ENCODE measurements around the gene CADM2.

CADM2 gene

DNA sequence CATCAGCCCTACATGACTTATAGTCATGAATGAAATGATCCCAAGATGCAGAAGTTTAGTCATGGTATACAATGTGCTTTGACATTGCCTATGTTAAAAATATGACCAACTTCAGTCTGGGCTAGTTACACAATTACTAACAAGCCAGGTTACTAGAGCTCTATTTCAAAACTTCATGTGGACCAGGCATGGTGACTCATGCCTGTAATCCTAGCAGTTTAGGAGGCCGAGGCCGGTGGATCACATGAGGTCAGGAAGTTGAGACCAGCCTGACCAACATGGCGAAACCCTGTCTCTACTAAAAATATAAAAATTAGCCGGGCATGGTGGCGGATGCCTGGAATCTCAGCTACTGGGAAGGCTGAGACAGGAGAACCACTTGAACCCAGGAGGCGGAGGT is 613.0 kb downstream of the CADM2 start:
- DNase-seq (ENCODE audit: low read depth, low spot score), result no peak

DNA sequence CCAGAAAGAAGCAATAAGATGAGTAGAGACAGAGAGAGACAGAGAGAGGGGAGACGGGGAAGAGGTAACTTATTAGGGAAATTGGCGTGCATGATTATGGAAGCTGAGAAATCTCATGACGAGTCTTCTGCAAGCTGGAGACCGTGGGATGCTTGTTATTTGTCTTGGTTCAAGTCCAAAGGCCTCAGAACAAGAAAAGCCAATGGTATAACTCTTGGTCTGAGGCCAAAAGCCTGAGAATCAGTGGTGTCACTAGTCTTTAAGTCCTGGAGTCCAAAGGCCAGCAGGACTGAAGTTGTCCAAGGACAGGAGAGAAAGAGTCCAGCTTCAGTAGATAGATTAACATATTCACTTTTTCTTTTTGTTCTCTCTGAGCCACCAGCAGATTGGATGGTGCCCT is 613.6 kb downstream of the CADM2 start:
- peak; percentile 41 for DNase-seq (ENCODE audit: low read depth, low spot score)

DNA sequence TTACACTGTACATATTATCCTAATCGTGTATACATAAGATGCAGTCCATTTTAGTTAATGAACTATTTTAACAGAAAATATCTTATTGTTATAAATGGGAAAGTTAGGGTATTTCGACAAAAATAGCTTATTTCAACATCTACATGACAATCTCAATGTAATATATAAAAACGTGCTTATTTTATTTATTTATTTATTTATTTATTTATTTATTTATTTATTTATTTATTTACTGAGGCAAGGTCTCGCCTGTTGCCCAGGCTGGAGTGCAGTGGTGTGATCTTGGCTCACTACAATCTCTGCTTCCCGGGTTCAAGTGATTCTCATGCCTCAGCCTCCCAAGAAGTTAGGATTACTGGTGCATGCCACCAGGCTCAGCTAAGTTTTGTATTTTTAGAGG is 614.2 kb downstream of the CADM2 start:
- DNase-seq (ENCODE audit: low read depth, low spot score), result no peak

DNA sequence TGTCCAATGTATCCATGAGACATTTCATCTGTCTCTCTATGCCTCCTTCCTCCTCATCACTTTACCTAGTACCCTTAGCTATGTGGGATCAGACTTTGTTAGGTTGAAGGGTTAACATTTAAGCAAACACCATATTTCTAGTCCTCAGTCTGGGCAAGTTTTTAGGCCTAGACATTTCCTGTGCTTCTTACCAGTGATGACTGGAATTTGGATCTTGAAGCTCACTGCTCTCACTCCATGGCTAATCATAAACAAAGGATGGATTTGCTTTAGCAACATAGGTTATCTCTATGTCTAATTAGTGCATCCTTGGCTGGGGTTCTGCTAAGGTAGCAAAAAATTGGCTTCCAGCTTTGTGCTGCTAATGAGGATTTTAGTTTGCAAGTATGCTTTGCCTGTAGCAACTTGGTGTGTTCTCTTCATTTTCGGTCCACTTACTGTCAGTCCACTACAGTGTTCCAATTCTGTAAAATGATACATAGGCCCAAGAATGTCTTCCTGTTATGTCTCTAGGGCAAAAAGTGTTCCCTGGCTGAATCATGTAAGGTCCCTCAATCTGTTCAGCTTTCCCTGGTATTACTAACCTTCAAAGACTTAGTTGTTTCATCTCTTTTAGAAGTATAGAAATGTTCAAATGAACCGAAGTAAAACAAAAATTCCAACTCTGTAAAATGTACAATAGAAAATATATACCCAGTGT is 615.4 kb downstream of the CADM2 start:
- no peak for DNase-seq (ENCODE audit: low read depth, low spot score)

- peak; percentile 41 for DNase-seq (ENCODE audit: low read depth, low spot score)
Measured at GRCh38 chr3:85576091-85576690, 617.4 kb downstream of the CADM2 start.

DNA sequence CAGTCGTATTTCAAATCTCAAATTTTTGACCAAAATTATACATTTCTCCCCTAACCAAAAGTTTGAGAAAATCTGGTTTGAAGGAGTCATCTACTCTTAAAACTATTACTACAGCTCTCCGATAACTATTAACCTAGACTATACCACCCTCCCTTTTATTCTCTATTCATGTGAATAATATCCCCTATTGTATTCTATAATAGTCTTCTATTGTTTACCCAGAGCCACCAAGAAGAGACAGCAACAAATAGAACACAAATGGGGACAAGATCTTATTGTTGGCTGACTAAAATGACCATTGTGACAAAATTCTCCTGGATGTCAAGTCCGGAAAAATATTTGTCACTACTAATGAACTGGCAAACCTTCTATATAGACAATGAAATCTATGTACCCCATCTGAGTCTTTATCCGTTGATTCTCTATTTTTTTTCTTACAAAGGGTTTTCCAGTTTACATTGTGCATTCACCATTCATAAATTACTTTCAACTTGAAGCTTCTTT is 618.0 kb downstream of the CADM2 start:
- no peak for DNase-seq (ENCODE audit: low read depth, low spot score)

DNA sequence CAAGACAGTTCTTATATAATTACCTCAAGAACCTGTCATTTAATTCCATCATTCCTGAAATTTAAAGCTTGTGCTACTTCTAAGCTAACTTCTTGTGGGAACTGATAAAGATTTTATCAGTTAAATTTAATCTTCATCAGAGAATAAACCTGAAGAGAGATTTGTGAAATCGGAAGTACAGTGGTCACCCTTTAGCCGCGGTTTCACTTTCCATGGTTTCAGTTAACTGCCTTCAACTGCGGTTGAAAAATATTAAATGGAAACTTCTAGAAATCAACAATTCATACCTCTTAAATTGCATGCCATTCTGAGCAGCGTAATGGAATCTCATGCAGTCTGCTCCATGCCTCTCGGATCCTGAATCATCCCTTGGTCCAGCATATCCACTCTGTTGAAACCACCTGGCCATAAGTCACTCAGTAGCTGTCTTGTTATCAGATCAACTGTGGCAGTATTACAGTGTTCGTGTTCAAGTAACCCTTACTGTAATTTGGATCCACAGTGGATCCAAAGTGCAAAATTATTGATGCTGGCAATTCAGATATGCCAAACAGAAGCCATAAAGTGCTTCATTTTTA is 626.1 kb downstream of the CADM2 start:
- no peak for DNase-seq (ENCODE audit: low read depth, low spot score)

GRCh38 chr3:85586018-85586417 is 627.2 kb downstream of the CADM2 start:
- no peak for DNase-seq (ENCODE audit: low read depth, low spot score)

DNA sequence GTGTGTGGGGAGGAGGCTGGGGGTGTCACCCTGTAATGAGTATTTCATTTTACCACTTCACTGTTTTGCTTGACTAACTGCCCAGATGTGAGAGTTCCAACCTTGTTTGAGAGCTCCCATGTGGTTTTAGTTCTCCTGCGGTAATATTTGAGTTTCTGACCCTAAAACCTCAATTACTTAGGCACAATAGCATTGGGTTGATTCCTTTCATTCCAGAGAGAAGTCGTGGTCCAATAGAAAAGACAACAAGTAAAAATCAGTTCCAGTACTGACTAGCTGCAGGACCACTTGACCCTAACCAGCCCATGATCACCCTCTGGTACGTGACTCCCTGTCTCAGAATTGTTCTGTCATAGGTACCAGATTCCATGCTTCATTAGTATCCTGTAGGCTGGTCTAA is 630.4 kb downstream of the CADM2 start:
- peak; percentile 46 for DNase-seq (ENCODE audit: low read depth, low spot score)

GRCh38 chr3:85591451-85591850 is 632.7 kb downstream of the CADM2 start:
- DNase-seq (ENCODE audit: low read depth, low spot score), result no peak

GRCh38 chr3:85592256-85592655 is 633.5 kb downstream of the CADM2 start:
- no peak for DNase-seq (ENCODE audit: low read depth, low spot score)

DNA sequence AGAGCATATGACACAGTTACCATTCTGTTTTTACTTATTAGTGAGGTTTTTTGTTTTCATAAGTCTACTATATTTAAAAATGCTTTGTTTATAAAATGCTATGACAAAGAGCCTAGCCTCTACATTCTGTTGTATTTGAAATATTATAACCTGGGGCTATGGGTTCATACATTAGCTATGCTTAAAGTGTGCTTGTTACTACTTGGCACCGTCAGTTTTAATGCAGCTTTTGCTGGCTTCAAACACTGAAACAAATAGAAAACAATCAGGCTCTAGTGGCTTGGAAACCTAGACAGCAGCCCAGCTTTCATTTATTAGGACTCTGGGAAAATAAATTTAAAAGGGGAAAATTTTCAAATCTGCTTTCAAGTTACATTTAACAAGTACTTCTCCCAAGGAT is 635.9 kb downstream of the CADM2 start:
- DNase-seq (ENCODE audit: low read depth, low spot score), result no peak

DNA sequence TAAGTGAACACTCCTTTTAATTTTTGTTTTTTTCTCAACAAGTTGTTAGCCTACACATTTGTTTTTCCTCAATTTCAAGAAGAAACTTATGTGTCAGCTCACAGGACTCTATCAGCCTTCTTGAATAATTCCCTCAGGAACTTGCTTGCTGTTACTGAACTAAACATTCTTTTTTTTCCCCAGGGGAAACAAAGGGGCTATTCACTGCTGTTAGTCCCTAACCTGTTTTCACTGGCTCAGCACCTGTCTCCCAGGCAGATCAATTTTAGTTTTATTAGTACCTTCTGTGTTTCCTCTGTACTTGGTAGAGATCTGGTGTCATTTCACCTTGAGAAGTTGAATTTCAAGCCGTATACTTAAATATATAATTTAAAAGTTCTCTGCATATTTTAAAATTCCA is 644.6 kb downstream of the CADM2 start:
- no peak for DNase-seq (ENCODE audit: low read depth, low spot score)

GRCh38 chr3:85604641-85605040 is 645.9 kb downstream of the CADM2 start:
- DNase-seq (ENCODE audit: low read depth, low spot score), result no peak

GRCh38 chr3:85605066-85605465 is 646.3 kb downstream of the CADM2 start:
- no peak for DNase-seq (ENCODE audit: low read depth, low spot score)

GRCh38 chr3:85626662-85627061 is 667.9 kb downstream of the CADM2 start:
- no peak for DNase-seq (ENCODE audit: low read depth, low spot score)

DNA sequence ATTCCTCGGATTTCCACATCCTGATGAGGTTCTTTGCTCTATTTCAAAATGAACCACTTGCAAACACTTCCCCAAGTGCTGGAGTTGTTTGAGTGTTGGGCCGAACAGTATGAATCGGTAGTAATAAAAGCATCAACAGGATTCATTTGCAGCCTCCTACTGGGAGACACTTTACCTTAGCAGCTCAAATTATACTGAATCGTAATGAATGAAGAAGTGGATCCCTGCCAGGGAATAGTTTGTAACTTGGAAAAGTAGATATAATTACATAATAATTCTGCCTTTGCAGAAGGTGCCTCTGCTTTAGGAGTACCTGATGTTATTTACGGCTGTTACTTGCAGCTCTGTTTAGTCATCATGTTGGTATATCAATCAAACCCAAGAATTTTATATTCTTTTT is 669.1 kb downstream of the CADM2 start:
- DNase-seq (ENCODE audit: low read depth, low spot score), result no peak

DNA sequence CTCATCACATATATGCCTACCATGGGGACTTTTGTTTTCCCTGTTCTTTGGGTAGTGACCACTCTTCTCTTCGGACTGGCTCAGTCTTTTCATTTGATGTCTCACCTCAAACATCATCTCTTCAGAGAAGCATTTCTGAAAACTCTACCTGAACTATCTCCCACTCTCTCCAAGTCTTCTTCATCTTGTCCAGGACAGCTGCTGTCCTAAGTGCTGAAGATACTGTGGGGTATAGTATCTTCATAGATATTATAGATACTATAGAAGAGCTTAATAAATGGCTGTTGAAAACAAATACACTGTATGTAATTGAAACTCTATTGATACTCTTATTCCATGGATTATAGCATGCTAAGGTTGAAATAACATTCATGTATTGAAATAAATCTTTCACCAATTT is 672.3 kb downstream of the CADM2 start:
- no peak for DNase-seq (ENCODE audit: low read depth, low spot score)

- no peak for DNase-seq (ENCODE audit: low read depth, low spot score)
Measured at GRCh38 chr3:85632921-85633320, 674.1 kb downstream of the CADM2 start.

GRCh38 chr3:85652360-85652759 is 693.6 kb downstream of the CADM2 start:
- no peak for DNase-seq (ENCODE audit: low read depth, low spot score)

DNA sequence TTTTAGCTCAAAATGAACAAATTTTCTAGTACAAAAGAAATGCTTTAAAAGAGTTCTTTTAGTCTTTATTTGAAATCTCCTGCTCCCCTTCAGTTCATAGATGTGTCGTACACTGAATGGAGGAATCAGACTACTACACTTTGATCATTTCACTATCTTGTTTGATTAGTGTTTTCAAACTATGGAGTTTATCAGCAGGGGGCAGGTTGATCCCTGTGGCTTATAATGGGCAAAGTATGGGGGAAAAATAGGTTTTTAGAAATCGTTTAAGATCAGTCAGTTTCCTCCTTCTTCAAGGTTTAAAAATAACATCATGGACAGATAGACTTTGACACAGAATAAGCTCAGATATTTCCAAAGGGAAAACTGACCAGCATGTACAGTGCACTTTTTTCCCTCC is 701.7 kb downstream of the CADM2 start:
- DNase-seq (ENCODE audit: low read depth, low spot score), result no peak

- DNase-seq (ENCODE audit: low read depth, low spot score), result no peak
Measured at GRCh38 chr3:85662462-85662861, 703.7 kb downstream of the CADM2 start.

- no peak for DNase-seq (ENCODE audit: low read depth, low spot score)
Measured at GRCh38 chr3:85667744-85668143, 709.0 kb downstream of the CADM2 start.
